D721Med (cell line): Measurements from ENCODE around the gene KCNIP3.

Experiments
- DNase-seq: peaks from one replicate; pipeline ENCODE4 v3.0.0; 2011; ENCODE audit warnings: low spot score; ENCODE audit not compliant: insufficient read length
- FAIRE-seq: peaks from 2 replicates; lab custom pipeline; 2011; peaks lifted over from hg19 to GRCh38; lab: Jason Lieb, UNC
- TF ChIP-seq, protein P1 (sequence below): IDR thresholded peaks from 2 replicates; pipeline ENCODE4 v1.5.1; 2012; ENCODE audit warnings: mild to moderate bottlenecking, control low read depth; ENCODE audit not compliant: insufficient read depth; ENCODE audit errors: missing control alignments

Gene KCNIP3

DNA sequence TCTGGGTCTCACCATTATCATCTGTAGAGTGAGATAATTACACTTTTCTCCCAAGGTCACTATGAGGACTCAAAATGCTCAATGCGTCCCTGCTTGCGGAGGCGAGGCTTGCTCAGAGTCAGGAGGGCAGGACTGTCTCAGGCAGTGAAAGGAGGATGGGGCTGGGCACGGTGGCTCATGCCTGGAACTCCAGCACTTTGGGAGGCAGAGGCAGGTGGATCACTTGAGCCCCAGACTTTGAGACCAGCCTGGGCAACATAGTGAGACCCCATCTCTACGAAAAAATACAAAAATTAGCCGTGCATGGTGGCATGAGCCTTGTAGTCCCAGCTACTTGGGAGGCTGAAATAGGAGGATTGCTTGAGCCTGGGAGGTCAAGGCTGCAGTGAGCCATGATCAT lies 1.8 kb upstream of the KCNIP3 start:
- DNase-seq (no peak), FAIRE-seq (no peak)
- TF ChIP-seq, protein P1, sequence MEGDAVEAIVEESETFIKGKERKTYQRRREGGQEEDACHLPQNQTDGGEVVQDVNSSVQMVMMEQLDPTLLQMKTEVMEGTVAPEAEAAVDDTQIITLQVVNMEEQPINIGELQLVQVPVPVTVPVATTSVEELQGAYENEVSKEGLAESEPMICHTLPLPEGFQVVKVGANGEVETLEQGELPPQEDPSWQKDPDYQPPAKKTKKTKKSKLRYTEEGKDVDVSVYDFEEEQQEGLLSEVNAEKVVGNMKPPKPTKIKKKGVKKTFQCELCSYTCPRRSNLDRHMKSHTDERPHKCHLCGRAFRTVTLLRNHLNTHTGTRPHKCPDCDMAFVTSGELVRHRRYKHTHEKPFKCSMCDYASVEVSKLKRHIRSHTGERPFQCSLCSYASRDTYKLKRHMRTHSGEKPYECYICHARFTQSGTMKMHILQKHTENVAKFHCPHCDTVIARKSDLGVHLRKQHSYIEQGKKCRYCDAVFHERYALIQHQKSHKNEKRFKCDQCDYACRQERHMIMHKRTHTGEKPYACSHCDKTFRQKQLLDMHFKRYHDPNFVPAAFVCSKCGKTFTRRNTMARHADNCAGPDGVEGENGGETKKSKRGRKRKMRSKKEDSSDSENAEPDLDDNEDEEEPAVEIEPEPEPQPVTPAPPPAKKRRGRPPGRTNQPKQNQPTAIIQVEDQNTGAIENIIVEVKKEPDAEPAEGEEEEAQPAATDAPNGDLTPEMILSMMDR = no peak

DNA sequence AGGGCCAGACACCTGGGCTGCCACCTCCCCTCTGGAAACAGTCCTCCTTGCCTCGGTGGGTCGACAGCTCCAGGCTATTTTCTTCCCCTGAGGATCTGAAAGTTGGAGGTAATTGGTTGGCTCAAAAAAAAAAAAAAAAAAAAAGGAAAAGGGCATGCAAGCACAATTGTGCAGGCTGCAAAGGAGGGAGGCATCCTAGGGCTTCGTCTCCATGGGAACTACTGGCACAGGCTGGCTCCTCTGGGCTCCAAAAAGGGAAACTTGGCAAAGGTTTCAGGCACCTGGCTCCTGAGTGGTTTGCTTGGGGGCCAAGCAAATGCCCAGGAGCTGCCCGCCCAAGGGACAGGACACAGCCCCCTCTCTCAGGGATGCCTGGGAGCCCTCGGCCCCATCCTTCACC lies 1.1 kb upstream of the KCNIP3 start:
- TF ChIP-seq, protein P1 = no peak
- FAIRE-seq = no peak
- DNase-seq = no peak

DNA sequence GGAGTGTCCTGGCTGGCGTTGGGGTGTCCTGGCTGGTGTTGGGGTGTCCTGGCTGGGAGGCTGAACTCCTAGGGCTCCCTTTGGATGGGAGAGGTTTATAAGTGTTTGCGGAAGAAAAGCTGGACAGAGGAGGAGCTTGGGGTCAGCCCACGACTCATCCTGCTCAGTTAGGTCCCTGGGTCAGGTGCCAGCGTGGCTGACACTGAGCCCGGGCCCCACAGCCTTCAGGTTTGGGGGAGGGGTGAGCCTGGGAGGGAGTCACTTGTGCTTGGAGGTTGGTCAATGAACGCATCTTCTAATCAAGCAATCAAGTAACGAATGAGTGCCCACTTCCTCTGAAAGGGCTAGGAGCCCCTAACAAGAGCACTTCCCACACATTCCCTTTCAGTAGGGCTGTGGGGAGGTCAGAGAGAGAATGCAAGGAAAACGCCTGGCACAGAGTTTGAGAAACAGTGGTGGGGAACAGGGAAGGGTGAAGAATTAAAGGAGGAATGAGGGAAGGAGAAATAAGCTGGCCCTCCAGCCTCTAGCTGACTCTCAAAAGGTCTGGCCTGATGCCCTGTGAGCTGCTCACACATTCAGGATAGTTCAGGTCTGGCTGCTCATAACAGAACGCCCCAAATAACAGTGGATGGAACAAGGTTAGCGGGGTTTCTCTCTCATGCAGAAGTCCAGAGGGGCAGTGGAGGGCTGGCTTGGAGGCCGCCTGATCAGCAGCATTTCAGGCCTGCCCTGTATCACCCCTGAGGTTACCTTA lies 670 bp downstream of the KCNIP3 start:
- FAIRE-seq (no peak), DNase-seq (no peak)
- TF ChIP-seq, protein P1 = no peak

DNA sequence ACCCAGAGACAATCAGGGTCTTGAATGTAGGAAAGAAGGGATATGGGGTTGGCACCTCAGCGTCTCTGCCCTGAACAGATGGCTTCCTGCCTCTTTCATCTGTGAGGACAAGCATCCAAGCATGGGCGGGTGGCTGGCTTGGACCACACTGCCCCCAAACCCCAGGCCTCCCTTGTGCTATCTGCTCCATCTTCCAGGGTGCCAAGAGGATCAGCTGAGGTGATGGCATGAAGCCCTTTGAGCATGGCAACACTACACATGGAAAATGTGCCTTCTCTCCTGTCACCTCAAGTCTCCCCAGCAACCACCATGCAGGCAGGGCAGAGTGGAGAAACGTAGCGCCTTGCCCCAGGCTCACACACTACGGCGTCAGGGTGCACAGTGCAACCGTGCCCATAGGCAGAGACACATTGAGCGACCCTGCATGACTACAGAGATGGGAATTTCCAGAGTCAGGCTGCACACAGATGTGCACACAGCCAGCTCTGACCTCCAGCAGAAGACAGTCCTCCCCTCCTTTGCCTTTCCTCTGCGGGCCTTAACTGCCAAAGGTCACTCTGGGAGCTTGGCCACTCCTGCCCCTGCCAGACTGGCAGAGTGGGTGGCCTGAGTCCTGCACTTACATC lies 1.5 kb downstream of the KCNIP3 start:
- FAIRE-seq (no peak), DNase-seq (no peak)
- TF ChIP-seq, protein P1 = no peak

DNA sequence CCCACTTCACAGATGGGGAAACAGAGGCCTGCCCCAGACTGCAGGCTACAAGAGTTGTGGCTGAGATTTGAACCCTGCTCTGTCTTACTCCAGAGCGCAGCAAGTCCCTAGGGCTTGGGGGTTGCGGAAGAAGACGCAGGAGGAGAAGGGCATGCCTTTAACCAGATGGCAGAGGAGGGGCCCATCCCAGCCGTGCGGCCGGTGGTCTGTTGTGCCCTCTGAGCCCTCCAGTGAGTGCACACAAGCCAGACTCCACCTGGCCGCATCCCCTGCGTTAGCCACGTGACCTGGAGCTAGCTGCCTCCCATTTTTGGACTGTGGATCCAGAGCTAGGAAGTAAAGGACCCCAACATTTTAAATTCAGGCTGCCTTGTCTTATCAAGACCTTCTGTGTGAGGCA lies 2.8 kb downstream of the KCNIP3 start:
- no peak for DNase-seq
- TF ChIP-seq, protein P1 = no peak
- no peak for FAIRE-seq

DNA sequence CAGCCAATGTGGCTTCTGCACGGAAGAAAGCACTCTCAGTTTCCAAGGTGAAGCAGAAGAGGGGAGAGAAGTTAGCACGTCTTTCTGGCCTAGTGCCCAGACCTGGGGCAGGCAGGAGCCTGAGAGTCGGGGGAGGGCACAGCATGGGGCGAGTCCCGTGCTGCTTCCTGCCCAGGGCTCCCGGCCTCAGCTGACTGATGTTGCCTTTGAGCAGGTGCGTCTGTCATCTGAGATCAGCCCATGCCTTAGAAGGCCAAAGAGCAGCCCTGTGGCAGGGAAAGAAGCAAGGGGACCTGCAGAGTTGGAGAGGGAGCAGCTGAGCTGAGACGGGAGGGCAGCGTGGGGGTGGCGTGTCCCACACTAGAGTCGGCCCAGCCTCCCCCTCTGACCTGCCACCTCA lies 3.3 kb downstream of the KCNIP3 start:
- no peak for FAIRE-seq
- TF ChIP-seq, protein P1 = no peak
- DNase-seq = no peak

DNA sequence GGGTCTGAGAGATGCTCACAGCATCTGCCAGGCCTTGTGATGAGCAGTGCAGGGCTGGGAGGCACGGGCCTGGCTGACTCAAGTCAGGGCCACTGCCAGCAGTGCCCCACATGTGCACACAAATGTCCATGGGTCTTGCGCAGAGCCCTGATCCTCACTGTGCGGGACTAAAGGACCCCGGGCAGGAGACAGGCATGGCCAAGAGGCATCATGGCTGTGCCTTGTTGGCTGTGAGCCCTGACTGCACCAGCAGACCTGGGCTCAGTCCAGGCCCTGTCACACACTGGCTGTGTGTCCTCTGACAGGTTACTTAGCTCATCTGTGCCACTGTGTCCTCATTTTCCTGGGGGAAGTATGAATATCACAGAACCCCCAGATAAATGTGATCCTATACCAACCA lies 4.0 kb downstream of the KCNIP3 start:
- FAIRE-seq (no peak), DNase-seq (no peak)
- TF ChIP-seq, protein P1 = no peak
